ENCODE results near the gene TMEM247. TPM values are rescaled to one million over a fixed set of nuclear protein-coding genes. Genes with fewer than 3 reads are reported as not detected.

Gene TMEM247
- total and polyA plus RNA-seq, 2 of the 8 experiments (the other 6 are each of a cell fraction or from before 2014, with no cell fraction given) = not detected

DNA sequence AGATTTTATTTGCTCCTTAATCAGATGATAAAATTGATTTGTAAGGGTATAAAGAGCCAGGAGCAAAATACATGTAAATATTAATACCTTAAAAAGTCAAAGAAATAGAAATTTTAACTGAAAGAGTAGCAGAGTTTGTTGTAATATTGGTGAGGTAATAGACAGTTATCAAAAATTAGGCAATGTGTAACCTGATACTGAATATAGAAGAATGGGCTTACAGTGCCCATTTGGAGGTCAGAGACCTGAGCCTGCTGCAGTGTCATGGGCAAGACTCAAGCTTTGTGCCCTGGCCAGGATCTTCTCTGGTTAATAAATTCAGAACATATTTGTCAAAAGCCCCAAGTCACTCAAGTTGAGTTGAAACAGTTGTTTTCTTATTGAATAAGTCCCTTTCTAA, 29.7 kb upstream of the TMEM247 start:
- H3K9ac ChIP-seq (replicated peaks in 1 of 4; ENCODE audit: extremely low read depth in 1 of 4, low read depth in 3 of 4, low read length in 3 of 4) = no peak overlapping the region
- H3K9me3 ChIP-seq (ENCODE audit: insufficient read depth in 2 of 2, low read depth in 1 of 2, low read length in 1 of 2) = no peaks in the 10 kb centered on the region
- no peaks in the 10 kb centered on the region for H3K36me3 ChIP-seq (ENCODE audit: control insufficient read depth in 2 of 4, insufficient read depth in 4 of 4, low read length in 3 of 4)
- H3K23ac ChIP-seq (ENCODE audit: insufficient read length) = no peak overlapping the region
- FAIRE-seq = no peak
- no peak overlapping the region for H2BK12ac ChIP-seq (ENCODE audit: low read depth, low read length)
- no peak overlapping the region for H3K4me2 ChIP-seq (ENCODE audit: insufficient read depth in 1 of 2, low read depth in 2 of 2, low read length in 2 of 2)
- H3K14ac ChIP-seq (ENCODE audit: insufficient read length) = no peak overlapping the region
- H2BK120ac ChIP-seq (replicated peaks; ENCODE audit: low read depth, low read length) = no peak overlapping the region
- no peak overlapping the region for H2AFZ ChIP-seq (ENCODE audit: low read length)
- H3K79me1 ChIP-seq (ENCODE audit: low read depth, low read length) = no peaks in the 10 kb centered on the region
- no peak overlapping the region for H4K91ac ChIP-seq (replicated peaks; ENCODE audit: insufficient read length, low read length)
- no peak overlapping the region for H3K18ac ChIP-seq (ENCODE audit: extremely low read depth, low read length)
- no peak overlapping the region for H3K27ac ChIP-seq (ENCODE audit: low read depth, low read length)
- no peak overlapping the region for H2AK5ac ChIP-seq (ENCODE audit: low read depth, low read length)
- H3K4ac ChIP-seq (replicated peaks; ENCODE audit: insufficient read length, low read depth, low read length) = no peak overlapping the region
- POLR2A ChIA-PET (ENCODE audit: partially characterized antibody) = no interaction called here
- CTCF ChIA-PET (ENCODE audit: partially characterized antibody) = interaction anchor here (1.0 kb wide), 1 partner anchor 440 kb away, joined by 3 read pairs; no protein-coding TSS in a partner anchor
- H4K20me1 ChIP-seq (replicated peaks in 1 of 2; ENCODE audit: control insufficient read depth in 1 of 2, insufficient read depth in 2 of 2, low read length in 2 of 2) = no peaks in the 10 kb centered on the region
- H3K4me3 ChIP-seq (ENCODE audit: extremely low read depth in 1 of 4, insufficient read depth in 2 of 4, low read depth in 3 of 4, low read length in 4 of 4) = no peak overlapping the region
- no peak overlapping the region for H4K8ac ChIP-seq (ENCODE audit: extremely low read depth, insufficient read depth, low read length)
- H3K23me2 ChIP-seq (ENCODE audit: low read depth, low read length) = no peaks in the 10 kb centered on the region; the same call in 1 of the 2 replicates
- H2BK20ac ChIP-seq (ENCODE audit: low read length) = no peak overlapping the region
- no peak overlapping the region for H2BK15ac ChIP-seq (ENCODE audit: low read length)
- no peaks in the 10 kb centered on the region for H3K27me3 ChIP-seq (replicated peaks in 1 of 4; ENCODE audit: control insufficient read depth in 3 of 4, extremely low read depth in 1 of 4, insufficient read depth in 3 of 4, low read length in 3 of 4)
- no peak overlapping the region for H2BK5ac ChIP-seq (ENCODE audit: low read depth, low read length)
- DNase-seq (ENCODE audit: low read depth in 1 of 2, low spot score in 2 of 2) = no peak
- no peaks in the 10 kb centered on the region for H3K79me2 ChIP-seq (ENCODE audit: control insufficient read depth in 1 of 2, insufficient read depth in 2 of 2, low read length in 2 of 2)
- H3K4me1 ChIP-seq (replicated peaks in 1 of 4; ENCODE audit: control insufficient read depth in 3 of 4, insufficient read depth in 4 of 4, low read length in 3 of 4) = no peaks in the 10 kb centered on the region
- H3K56ac ChIP-seq (replicated peaks; ENCODE audit: insufficient read length, low read depth, low read length) = no peak overlapping the region
- no peak overlapping the region for H4K5ac ChIP-seq (ENCODE audit: insufficient read length, low read depth, low read length)
- no peak for TF ChIP-seq SIRT6 (IDR thresholded peaks at IDR 0.05; ENCODE audit: low read length)
- no peak for TF ChIP-seq NRF1 (IDR thresholded peaks at IDR 0.05; ENCODE audit: low read depth, low read length)
- no peak for TF ChIP-seq PHF8 (conservative IDR thresholded peaks at IDR 0.05; ENCODE audit: low read depth, low read length)
- no peak for TF ChIP-seq CTCF (IDR thresholded peaks at IDR 0.05; ENCODE audit: control extremely low read depth in 1 of 3, insufficient read depth in 1 of 3, low read depth in 1 of 3, low read length in 3 of 3)
- TF ChIP-seq FOSL1 (IDR thresholded peaks at IDR 0.05; ENCODE audit: insufficient read depth, low read depth, low read length) = no peak
- no peak for TF ChIP-seq ATF3 (IDR thresholded peaks at IDR 0.05; ENCODE audit: insufficient read depth, low read depth, low read length)
- no peak for TF ChIP-seq JUN (IDR thresholded peaks at IDR 0.05; ENCODE audit: low read depth, low read length)
- no peak for TF ChIP-seq CBX5 (IDR thresholded peaks at IDR 0.05; ENCODE audit: low read depth, low read length)
- TF ChIP-seq, protein P1, sequence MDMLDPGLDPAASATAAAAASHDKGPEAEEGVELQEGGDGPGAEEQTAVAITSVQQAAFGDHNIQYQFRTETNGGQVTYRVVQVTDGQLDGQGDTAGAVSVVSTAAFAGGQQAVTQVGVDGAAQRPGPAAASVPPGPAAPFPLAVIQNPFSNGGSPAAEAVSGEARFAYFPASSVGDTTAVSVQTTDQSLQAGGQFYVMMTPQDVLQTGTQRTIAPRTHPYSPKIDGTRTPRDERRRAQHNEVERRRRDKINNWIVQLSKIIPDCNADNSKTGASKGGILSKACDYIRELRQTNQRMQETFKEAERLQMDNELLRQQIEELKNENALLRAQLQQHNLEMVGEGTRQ (IDR thresholded peaks at IDR 0.05; ENCODE audit: low read length) = no peak
- no peak for TF ChIP-seq SRF (IDR thresholded peaks at IDR 0.05; ENCODE audit: low read depth, low read length)

All from H1 (cell line).